NCI-H2107 (cell line): Measurements from ENCODE around the gene THAP4.

Experiments used
- DNase-seq: peaks from one replicate; lab custom pipeline; 2025; lab: John Stamatoyannopoulos, UW

The THAP4 gene

GRCh38 chr2:241547781-241548450, 89.0 kb downstream of the THAP4 start:
- DNase-seq, result no peak

- no peak for DNase-seq
Measured at GRCh38 chr2:241546771-241547498, 90.0 kb downstream of the THAP4 start.

- no peak for DNase-seq
Measured at GRCh38 chr2:241545523-241546473, 91.2 kb downstream of the THAP4 start.

- DNase-seq, result no peak
Measured at GRCh38 chr2:241545106-241545505, 91.9 kb downstream of the THAP4 start.

- no peak for DNase-seq
Measured at GRCh38 chr2:241542278-241542605, 94.7 kb downstream of the THAP4 start.

- no peak for DNase-seq
Measured at GRCh38 chr2:241541564-241542277, 95.2 kb downstream of the THAP4 start.

GRCh38 chr2:241540771-241541561, 96.0 kb downstream of the THAP4 start:
- peak; percentile 29 for DNase-seq

- DNase-seq, result no peak
Measured at GRCh38 chr2:241540401-241540770, 96.6 kb downstream of the THAP4 start.

- DNase-seq, result no peak
Measured at GRCh38 chr2:241539616-241540374, 97.2 kb downstream of the THAP4 start.

- no peak for DNase-seq
Measured at GRCh38 chr2:241538838-241539615, 97.9 kb downstream of the THAP4 start.

- DNase-seq, result no peak
Measured at GRCh38 chr2:241535871-241536655, 100.9 kb downstream of the THAP4 start.

GRCh38 chr2:241534701-241535375, 102.1 kb downstream of the THAP4 start:
- no peak for DNase-seq
